Measurements from ENCODE around the gene SLC35F1. TPM values are rescaled to one million over a fixed set of nuclear protein-coding genes. Genes with fewer than 3 reads are reported as not detected.

SLC35F1 gene
- total RNA-seq, 1 donor from 2014 or later: 22.4 TPM

DNA sequence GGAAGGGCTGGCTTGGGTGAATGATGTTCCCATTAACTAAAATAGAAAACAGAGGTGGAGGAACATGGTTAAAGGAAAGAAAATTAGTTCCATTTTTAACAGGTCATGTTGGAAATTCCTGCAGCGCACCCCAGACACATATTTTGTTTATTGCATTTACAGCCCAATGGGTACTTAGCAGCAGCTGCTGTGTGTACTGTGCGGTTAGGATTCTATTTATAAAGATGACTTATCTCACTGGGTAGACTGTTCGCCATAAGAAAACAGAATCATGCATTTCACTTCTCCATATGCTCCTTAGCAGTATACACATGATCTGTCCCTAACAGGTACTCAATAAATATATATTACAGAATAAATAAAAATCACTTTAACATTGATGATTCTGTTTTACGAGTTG lies 135.8 kb downstream of the SLC35F1 start:
- TF ChIP-seq CTCF (IDR thresholded peaks at IDR 0.05; ENCODE audit: partially characterized antibody, unreplicated experiment): no peak
- Mint-ChIP-seq H3K4me1 (ENCODE audit: low read depth, unreplicated experiment) (peaks cover 4% of the 10 kb centered on the region), H3K27ac (ENCODE audit: unreplicated experiment) (no peak overlapping the region), H3K4me3 (ENCODE audit: unreplicated experiment) (no peak overlapping the region), H3K27me3 (ENCODE audit: unreplicated experiment) (no peaks in the 10 kb centered on the region), H3K36me3 (ENCODE audit: unreplicated experiment) (no peaks in the 10 kb centered on the region), H3K9me3 (ENCODE audit: unreplicated experiment) (no peaks in the 10 kb centered on the region)
- no peak for DNase-seq

GRCh38 chr6:118044275-118044674 lies 137.2 kb downstream of the SLC35F1 start:
- Mint-ChIP-seq H3K4me1 (ENCODE audit: low read depth, unreplicated experiment) (peaks cover 4% of the 10 kb centered on the region), H3K27ac (ENCODE audit: unreplicated experiment) (no peak overlapping the region), H3K4me3 (ENCODE audit: unreplicated experiment) (no peak overlapping the region), H3K27me3 (ENCODE audit: unreplicated experiment) (no peaks in the 10 kb centered on the region), H3K9me3 (ENCODE audit: unreplicated experiment) (no peaks in the 10 kb centered on the region), H3K36me3 (ENCODE audit: unreplicated experiment) (no peaks in the 10 kb centered on the region)
- TF ChIP-seq CTCF (IDR thresholded peaks at IDR 0.05; ENCODE audit: partially characterized antibody, unreplicated experiment): no peak
- DNase-seq: no peak

DNA sequence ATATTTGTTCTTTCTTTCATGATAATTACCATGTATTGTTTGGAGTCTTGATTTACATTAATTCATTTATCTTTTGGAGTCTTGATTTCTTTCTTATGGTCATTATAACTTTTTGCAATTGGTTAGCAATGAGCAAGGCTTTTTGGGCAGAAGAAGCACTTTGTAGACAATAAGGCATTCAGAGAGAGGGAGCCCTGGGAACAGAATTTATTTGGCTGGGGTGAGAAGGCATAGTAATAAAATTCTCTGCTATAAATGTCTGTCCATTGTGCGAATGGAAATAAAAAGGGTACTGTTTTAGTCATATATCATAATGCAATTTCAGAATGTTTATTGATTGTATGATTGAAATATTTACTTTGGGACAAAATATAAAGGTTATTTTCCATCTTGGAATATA lies 147.0 kb downstream of the SLC35F1 start:
- Mint-ChIP-seq H3K9me3 (ENCODE audit: unreplicated experiment) (peaks cover 4% of the 10 kb centered on the region), H3K27ac (ENCODE audit: unreplicated experiment) (no peak overlapping the region), H3K4me3 (ENCODE audit: unreplicated experiment) (no peak overlapping the region), H3K4me1 (ENCODE audit: low read depth, unreplicated experiment) (peaks cover 4% of the 10 kb centered on the region), H3K36me3 (ENCODE audit: unreplicated experiment) (no peaks in the 10 kb centered on the region), H3K27me3 (ENCODE audit: unreplicated experiment) (peaks cover 3% of the 10 kb centered on the region)
- DNase-seq: no peak
- no peak for TF ChIP-seq CTCF (IDR thresholded peaks at IDR 0.05; ENCODE audit: partially characterized antibody, unreplicated experiment)

GRCh38 chr6:118061666-118062065 lies 154.6 kb downstream of the SLC35F1 start:
- Mint-ChIP-seq H3K4me3 (ENCODE audit: unreplicated experiment) (no peak overlapping the region), H3K4me1 (ENCODE audit: low read depth, unreplicated experiment) (peaks cover 8% of the 10 kb centered on the region), H3K36me3 (ENCODE audit: unreplicated experiment) (no peaks in the 10 kb centered on the region)

DNA sequence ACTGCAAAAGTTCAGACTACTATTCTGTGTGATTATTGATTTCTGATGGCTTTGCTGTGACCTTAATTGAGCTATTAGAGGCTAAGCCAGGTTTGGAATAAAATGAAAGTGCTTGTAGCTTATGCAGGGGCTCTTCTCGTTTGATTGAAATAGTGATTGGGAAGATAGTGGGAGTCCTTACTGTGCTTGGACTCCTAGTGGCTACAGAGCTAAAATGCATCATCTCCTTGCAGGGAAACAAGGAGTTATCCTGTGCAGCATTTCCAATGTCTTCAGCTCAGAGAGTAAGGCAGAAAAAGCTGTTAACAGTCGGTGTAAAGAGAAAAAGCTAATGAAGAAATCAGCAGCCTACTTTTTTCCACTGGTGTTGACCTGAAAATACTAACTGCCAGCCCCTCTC lies 173.5 kb downstream of the SLC35F1 start:
- no peaks in the 10 kb centered on the region for H3K9me3 Mint-ChIP-seq (ENCODE audit: unreplicated experiment)
- no peak overlapping the region for H3K4me3 Mint-ChIP-seq (ENCODE audit: unreplicated experiment)
- peak; percentile 44 for TF ChIP-seq CTCF (IDR thresholded peaks at IDR 0.05; ENCODE audit: partially characterized antibody, unreplicated experiment)
- H3K4me1 Mint-ChIP-seq (ENCODE audit: low read depth, unreplicated experiment): no peaks in the 10 kb centered on the region
- H3K27me3 Mint-ChIP-seq (ENCODE audit: unreplicated experiment): no peaks in the 10 kb centered on the region
- H3K36me3 Mint-ChIP-seq (ENCODE audit: unreplicated experiment): no peaks in the 10 kb centered on the region
- no peak for DNase-seq
- no peak overlapping the region for H3K27ac Mint-ChIP-seq (ENCODE audit: unreplicated experiment)

More at GRCh38 chr6:118061666-118062065, 154.6 kb downstream of the SLC35F1 start:
- peaks cover 3% of the 10 kb centered on the region for H3K27me3 Mint-ChIP-seq (ENCODE audit: unreplicated experiment)
- DNase-seq: no peak
- H3K27ac Mint-ChIP-seq (ENCODE audit: unreplicated experiment): no peak overlapping the region
- H3K9me3 Mint-ChIP-seq (ENCODE audit: unreplicated experiment): peaks cover 3% of the 10 kb centered on the region
- TF ChIP-seq CTCF (IDR thresholded peaks at IDR 0.05; ENCODE audit: partially characterized antibody, unreplicated experiment): no peak

Data from glutamatergic neuron (in vitro differentiated cells).